NB4 (cell line): ENCODE data around the gene LIFR.

ENCODE experiments used
- DNase-seq: peaks from one replicate; pipeline ENCODE4 v3.0.0; 2010; ENCODE audit warnings: low read depth
- H3K4me3 ChIP-seq: one replicate; pipeline ENCODE4 v1.5.1; 2011; ENCODE audit warnings: mild to moderate bottlenecking, low read depth, low read length, moderate library complexity
- MAX ChIP-seq: IDR thresholded peaks from 2 replicates; pipeline ENCODE4 v1.6.1; 2011; ENCODE audit warnings: low read depth, low read length
- MYC ChIP-seq: IDR thresholded peaks from 2 replicates; pipeline ENCODE4 v1.6.1; 2011; ENCODE audit warnings: low read depth, low read length
- POLR2A ChIP-seq: IDR thresholded peaks from 2 replicates; pipeline ENCODE4 v1.6.1; 2011; ENCODE audit warnings: mild to moderate bottlenecking; ENCODE audit not compliant: insufficient read length; ENCODE audit errors: extremely low read depth
- TF ChIP-seq, protein P1 (sequence below): IDR thresholded peaks from one replicate; pipeline ENCODE4 v1.5.1; 2012; ENCODE audit warnings: low read depth, low read length

Gene LIFR

DNA sequence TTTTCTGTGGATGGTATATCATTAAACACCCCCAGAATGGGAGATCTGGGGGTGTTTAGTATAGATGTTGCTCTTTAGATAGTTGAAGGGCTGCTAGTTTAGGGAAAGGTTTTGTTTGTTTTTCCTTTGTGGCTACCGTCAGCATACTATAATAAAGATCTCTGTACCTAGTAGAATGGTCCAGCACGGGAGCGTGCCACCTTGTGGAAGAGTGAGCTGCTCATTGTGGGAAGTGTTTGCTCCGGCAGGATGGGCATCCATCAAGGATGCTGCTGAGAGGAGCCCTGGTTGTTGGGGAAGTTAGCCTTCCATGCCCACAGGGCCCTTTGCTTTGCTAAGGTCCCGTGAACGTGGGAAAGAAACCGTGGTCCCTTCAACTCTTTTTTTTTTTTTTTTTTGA, 113.1 kb downstream of the LIFR start:
- TF ChIP-seq, protein P1, sequence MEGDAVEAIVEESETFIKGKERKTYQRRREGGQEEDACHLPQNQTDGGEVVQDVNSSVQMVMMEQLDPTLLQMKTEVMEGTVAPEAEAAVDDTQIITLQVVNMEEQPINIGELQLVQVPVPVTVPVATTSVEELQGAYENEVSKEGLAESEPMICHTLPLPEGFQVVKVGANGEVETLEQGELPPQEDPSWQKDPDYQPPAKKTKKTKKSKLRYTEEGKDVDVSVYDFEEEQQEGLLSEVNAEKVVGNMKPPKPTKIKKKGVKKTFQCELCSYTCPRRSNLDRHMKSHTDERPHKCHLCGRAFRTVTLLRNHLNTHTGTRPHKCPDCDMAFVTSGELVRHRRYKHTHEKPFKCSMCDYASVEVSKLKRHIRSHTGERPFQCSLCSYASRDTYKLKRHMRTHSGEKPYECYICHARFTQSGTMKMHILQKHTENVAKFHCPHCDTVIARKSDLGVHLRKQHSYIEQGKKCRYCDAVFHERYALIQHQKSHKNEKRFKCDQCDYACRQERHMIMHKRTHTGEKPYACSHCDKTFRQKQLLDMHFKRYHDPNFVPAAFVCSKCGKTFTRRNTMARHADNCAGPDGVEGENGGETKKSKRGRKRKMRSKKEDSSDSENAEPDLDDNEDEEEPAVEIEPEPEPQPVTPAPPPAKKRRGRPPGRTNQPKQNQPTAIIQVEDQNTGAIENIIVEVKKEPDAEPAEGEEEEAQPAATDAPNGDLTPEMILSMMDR, result no peak
- TF ChIP-seq MYC (no peak), MAX (no peak), POLR2A (no peak)
- no peak for DNase-seq
- no peak overlapping the region for H3K4me3 ChIP-seq

- no peak for DNase-seq
- TF ChIP-seq MYC, result no peak
- TF ChIP-seq MAX, result no peak
- TF ChIP-seq POLR2A, result no peak
- TF ChIP-seq, protein P1, result no peak
These were observed 114.2 kb downstream of the LIFR start for GRCh38 chr5:38442247-38442573.

DNA sequence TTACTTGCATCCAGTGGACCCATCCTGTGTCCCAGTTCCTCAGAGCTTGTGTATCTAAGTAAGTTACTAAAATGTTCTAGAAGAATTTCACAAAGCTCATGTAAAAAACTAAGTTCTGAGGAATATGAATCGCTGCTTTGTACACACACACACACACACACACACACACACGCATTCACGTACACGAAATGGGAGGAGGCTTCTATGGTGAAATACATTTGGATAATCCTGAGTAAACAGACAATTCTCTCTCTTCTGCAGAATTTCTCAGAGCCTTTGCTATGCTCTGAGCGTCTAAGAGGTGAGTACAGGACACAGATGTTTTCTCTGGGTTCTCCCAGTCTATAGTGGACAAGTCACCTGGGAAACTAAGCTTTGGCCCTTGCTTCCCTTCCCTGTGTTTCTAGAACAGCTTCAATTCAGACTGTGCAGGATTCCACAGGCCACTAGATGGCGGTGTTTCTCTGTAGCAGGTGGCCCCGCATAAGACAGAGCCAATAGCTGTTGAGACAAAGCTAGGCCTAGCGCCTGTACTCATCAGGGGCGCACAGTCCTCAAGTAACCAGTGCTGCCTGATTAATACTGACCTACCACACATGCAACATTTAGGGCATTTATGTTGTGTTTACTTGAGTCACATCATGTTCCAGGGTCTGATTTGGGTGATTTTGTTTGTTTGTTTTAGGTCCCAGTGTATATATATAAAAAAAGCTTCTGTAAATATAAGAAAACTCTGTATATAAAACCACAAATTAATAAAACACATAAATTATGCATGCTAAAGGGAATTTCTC, 114.8 kb downstream of the LIFR start:
- H3K4me3 ChIP-seq, result no peak overlapping the region
- DNase-seq, result peak; percentile 90
- TF ChIP-seq MYC (no peak), MAX (peak; percentile 47), POLR2A (no peak)
- TF ChIP-seq, protein P1, result peak; percentile 97

More at GRCh38 chr5:38442247-38442573, 114.2 kb downstream of the LIFR start:
- no peak overlapping the region for H3K4me3 ChIP-seq

DNA sequence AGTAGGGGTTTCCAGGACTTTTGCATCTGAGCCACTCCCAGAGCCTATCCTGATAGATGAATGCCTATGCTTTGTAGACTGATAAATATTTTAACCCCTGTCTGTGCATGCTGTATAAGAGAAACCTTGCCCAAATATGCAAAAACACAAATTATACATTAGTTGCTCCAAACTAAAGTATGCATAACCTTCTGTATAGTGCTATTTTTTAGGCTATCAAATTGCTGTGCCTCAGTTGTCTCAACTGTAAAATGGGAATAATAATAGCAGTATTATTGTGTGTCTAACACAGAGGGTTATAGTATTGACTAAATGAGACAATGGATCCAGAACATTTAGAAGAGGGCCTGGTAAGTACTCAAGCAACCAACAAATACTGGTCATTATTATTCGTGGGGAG, 117.7 kb downstream of the LIFR start:
- TF ChIP-seq, protein P1, result no peak
- TF ChIP-seq MYC (no peak), POLR2A (no peak), MAX (no peak)
- no peak overlapping the region for H3K4me3 ChIP-seq
- no peak for DNase-seq

DNA sequence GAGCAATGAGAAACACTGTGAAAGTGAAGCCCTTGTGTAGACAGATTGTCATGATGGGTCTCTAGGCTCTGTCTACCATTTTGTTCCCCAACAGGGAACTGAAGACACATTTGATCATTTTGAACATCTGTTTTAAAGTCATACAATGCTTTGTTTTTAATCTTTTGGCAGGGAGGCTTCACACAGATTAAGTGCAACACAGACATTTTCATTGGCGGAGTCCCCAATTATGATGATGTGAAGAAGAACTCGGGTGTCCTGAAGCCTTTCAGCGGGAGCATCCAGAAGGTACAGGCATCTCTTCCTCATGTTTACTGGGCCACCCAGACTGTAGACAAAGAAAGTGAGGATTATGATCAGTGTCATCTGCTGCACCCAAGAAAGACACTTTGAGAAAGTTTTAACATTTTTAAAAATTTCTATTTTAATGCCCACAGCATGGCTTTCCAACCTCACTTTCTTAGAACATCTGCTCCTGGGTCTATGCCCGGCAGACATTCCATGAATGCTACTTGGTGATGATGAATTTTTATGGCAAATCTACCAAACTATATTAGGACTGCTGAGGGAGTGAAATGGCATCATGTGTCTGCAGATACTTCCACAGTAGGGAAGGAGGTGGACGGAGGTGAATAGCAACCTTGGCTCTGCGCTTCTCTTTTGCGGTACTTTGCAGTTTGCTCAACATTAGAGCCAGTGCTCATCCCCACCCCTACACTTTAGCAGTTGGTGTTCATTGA, 121.3 kb downstream of the LIFR start:
- no peak for TF ChIP-seq POLR2A
- TF ChIP-seq MAX, result no peak
- TF ChIP-seq MYC, result no peak
- TF ChIP-seq, protein P1, result no peak
- H3K4me3 ChIP-seq, result no peak overlapping the region
- DNase-seq, result no peak
